ENCODE measurements around the gene FRRS1.

- TF ChIP-seq, protein P1, sequence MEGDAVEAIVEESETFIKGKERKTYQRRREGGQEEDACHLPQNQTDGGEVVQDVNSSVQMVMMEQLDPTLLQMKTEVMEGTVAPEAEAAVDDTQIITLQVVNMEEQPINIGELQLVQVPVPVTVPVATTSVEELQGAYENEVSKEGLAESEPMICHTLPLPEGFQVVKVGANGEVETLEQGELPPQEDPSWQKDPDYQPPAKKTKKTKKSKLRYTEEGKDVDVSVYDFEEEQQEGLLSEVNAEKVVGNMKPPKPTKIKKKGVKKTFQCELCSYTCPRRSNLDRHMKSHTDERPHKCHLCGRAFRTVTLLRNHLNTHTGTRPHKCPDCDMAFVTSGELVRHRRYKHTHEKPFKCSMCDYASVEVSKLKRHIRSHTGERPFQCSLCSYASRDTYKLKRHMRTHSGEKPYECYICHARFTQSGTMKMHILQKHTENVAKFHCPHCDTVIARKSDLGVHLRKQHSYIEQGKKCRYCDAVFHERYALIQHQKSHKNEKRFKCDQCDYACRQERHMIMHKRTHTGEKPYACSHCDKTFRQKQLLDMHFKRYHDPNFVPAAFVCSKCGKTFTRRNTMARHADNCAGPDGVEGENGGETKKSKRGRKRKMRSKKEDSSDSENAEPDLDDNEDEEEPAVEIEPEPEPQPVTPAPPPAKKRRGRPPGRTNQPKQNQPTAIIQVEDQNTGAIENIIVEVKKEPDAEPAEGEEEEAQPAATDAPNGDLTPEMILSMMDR (conservative IDR thresholded peaks at IDR 0.05; ENCODE audit: low read depth in 2 of 2): no peak
- TF ChIP-seq NANOG (IDR thresholded peaks at IDR 0.05; ENCODE audit: borderline replicate concordance) (no peak), EZH2 (IDR thresholded peaks at IDR 0.05; ENCODE audit: low read depth, unreplicated experiment) (no peak), POLR2AphosphoS5 (IDR thresholded peaks at IDR 0.05; ENCODE audit: low read depth) (no peak), EZH2phosphoT487 (IDR thresholded peaks at IDR 0.05; ENCODE audit: unreplicated experiment) (no peak), REST (IDR thresholded peaks at IDR 0.05; ENCODE audit: unreplicated experiment) (no peak), JUNB (IDR thresholded peaks at IDR 0.05; ENCODE audit: unreplicated experiment) (no peak), STAT1 (IDR thresholded peaks at IDR 0.05; ENCODE audit: unreplicated experiment) (no peak)
- TF ChIP-seq, protein P2, sequence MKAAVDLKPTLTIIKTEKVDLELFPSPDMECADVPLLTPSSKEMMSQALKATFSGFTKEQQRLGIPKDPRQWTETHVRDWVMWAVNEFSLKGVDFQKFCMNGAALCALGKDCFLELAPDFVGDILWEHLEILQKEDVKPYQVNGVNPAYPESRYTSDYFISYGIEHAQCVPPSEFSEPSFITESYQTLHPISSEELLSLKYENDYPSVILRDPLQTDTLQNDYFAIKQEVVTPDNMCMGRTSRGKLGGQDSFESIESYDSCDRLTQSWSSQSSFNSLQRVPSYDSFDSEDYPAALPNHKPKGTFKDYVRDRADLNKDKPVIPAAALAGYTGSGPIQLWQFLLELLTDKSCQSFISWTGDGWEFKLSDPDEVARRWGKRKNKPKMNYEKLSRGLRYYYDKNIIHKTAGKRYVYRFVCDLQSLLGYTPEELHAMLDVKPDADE (IDR thresholded peaks at IDR 0.05): no peak
Measured at GRCh38 chr1:99758073-99758511, 8.3 kb downstream of the FRRS1 start.
